Measurements from ENCODE around the gene SH3RF3.

Gene SH3RF3

DNA sequence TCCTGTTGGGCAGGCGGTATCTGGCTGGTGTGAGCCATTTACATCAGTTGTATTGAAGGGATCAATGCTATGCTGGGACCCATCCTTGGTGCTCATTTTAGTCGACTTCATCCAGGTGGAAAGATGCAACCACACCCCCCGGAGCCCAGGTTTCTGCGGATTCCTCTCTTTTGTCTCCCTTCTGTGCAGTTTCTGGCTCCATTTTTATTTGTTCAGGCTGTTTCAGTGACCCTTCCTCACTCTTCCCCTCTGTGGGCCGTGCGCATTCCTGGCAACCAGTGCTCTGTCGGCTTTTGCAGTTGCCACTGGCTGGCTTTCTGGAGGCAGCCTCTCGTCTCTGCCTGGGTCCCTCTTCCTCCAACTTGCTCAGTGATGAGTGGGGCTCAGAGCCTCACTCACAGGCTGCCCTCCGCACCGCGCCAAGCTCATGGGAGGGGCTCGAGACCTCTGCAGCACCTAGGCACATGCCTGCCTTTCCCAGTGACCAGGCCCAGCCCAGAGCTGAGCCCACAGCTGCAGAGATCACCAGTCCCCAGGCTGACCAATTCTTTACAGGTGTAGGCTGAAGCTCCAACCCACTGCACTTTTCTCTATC is 12.1 kb downstream of the SH3RF3 start:
- DNase-seq: no peak

- no peak for DNase-seq
Observed at GRCh38 chr2:109141727-109142283, 12.8 kb downstream of the SH3RF3 start.

- no peak for DNase-seq
Observed at GRCh38 chr2:109142416-109143210, 13.6 kb downstream of the SH3RF3 start.

GRCh38 chr2:109143214-109144187 is 14.5 kb downstream of the SH3RF3 start:
- peak; percentile 44 to 50 for DNase-seq

- no peak for DNase-seq
Observed at GRCh38 chr2:109144271-109144670, 15.3 kb downstream of the SH3RF3 start.

DNA sequence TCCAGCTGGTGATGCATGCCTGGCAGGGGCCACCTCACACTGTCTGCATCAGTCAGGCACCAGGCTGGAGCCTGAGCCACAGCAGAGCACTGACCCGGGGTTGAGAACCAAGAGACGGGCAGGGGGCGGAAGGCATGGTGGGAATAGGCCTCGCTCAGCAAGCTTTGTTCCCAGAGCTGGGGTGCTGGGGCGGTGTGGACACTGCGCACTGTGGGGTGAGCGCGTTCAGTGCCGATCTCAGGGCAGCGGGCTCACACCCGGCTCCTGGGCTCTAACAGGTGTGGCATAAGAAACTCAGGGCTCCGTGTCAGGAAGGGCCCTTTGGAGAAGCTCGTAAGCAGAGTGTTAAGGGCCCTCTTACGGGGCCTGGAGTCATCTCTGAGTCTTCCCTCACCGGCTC is 15.7 kb downstream of the SH3RF3 start:
- DNase-seq: no peak

DNA sequence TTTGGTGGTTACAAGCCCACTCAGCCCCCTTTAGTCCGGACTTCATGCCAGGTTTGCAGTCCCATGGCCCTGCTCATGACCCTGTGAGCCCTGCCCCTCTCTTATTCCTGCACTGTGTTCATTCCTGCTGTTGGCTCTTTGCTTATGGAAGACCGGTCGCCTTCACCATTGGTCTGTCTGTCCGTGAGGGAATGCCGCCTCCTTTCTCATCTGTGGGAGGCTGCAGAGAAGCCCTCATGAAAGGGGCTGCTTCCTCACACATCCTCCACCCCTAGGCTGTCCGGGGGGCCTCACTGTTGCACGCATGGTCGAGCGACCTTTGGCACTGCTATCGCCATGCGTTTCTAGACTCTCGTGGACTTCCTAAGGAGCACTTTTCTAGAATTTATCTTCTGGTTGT is 16.3 kb downstream of the SH3RF3 start:
- DNase-seq: no peak

GRCh38 chr2:109147405-109147804 is 18.4 kb downstream of the SH3RF3 start:
- no peak for DNase-seq

- DNase-seq: no peak
Observed at GRCh38 chr2:109148117-109148746, 19.2 kb downstream of the SH3RF3 start.

- DNase-seq: no peak
Observed at GRCh38 chr2:109148991-109149645, 20.1 kb downstream of the SH3RF3 start.

- no peak for DNase-seq
Observed at GRCh38 chr2:109150559-109150958, 21.6 kb downstream of the SH3RF3 start.

- no peak for DNase-seq
Observed at GRCh38 chr2:109151519-109151918, 22.5 kb downstream of the SH3RF3 start.

GRCh38 chr2:109153005-109153784 is 24.2 kb downstream of the SH3RF3 start:
- no peak for DNase-seq

GRCh38 chr2:109153807-109154206 is 24.8 kb downstream of the SH3RF3 start:
- no peak for DNase-seq

DNA sequence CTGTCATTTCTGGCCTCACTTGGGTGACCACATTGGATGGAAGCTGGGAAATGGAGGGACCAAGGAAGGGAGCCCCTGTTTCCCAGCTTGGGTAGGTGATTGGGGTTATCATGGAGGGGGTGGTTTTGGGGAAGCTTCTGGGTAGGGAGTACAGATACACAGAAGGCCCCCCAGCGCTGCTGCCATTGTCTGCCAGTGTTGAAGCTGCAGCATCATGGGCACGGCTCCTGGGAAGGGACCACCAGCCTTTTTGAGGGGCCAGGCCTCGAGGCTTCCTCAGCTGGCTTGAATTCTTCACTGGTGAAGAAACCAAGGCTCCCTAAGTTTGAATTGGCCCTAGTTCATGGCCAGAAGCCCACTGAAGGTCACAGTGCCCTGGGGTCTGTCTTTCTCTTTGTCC is 25.2 kb downstream of the SH3RF3 start:
- no peak for DNase-seq

GRCh38 chr2:109155553-109156451 is 26.8 kb downstream of the SH3RF3 start:
- DNase-seq: no peak

- no peak for DNase-seq
Observed at GRCh38 chr2:109157563-109158105, 28.6 kb downstream of the SH3RF3 start.

DNA sequence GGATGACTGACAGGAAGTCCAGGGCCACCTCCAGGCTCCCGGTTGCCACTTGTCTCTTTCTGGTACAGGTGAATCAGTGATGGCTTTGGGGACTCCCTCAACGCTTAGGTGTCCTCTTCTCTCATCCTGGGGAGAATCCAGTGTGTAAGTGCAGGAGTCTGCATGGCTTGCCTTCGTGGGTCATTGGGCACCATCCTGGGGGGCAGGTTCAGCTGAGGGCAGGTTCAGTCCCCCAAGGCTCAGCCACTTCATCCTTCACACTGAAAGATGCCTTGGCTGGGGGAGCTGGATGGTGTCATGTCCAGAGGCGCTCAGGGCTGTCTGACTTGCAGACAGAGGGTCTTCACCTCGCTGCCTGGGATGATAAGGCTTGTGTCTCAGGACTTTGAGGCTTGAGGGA is 29.2 kb downstream of the SH3RF3 start:
- no peak for DNase-seq

DNA sequence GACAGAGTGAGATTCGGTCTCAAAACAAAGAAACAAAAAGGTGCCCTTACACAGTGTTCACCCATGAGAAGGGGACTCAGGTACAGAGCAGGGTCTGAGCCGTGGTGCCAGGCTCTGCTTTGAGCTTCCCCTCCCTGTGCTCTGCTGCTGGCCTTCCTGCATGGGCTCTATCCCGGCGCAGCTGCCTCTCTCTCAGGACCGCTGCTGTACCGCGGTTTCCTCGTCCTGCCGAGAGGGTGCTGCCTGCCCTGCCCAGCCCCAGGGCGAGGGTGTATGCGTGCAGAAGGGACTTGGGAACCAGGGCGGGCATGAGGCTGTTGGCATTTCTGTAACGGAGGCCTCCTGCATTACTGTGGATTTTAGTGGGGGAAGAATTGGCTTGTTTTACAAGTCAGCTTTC is 30.1 kb downstream of the SH3RF3 start:
- DNase-seq: no peak

All from stimulated activated CD4-positive, alpha-beta T cell treated with anti-CD3 and anti-CD28 coated beads, Interleukin-2, amount 100 ng/mL, for 48 hours (primary cell).